ENCODE results near the gene PIP5K1A.

- TF ChIP-seq CTCF (IDR thresholded peaks at IDR 0.05) = no peak
- TF ChIP-seq POLR2A (IDR thresholded peaks at IDR 0.05) = no peak
Measured at GRCh38 chr1:151171190-151171589, 27.2 kb upstream of the PIP5K1A start.
